Spleen (tissue), 7 donors: ENCODE results near the gene TOX3.

Experiments used
- POLR2A ChIP-seq, 3 donors: fragments of 450-650 bp; IDR thresholded peaks; one replicate each; pipeline ENCODE4 v1.5.1; 2017; ENCODE audit warnings: antibody characterized with exemption in 3 of 3, mild to moderate bottlenecking in 1 of 3
- POLR2AphosphoS5 ChIP-seq, 3 donors: sonication (generic); formaldehyde crosslinking; IDR thresholded peaks; one replicate each; pipeline ENCODE4 v1.5.1; 2017; ENCODE audit warnings: antibody characterized with exemption in 3 of 3
- TF ChIP-seq, protein P1 (sequence below), 11 experiments: fragments of 200-600 bp in 7 of 11; fragments of 450-650 bp in 4 of 11; sonication (generic) in 4 of 11; IDR thresholded peaks in 8 of 11; conservative IDR thresholded peaks in 3 of 11; 1 replicate in 7 of 11; 2 replicates in 4 of 11; pipeline versions ENCODE4 v1.4.0 to v1.8.0; 2016 to 2021; ENCODE audit warnings: antibody characterized with exemption in 11 of 11, inconsistent platforms in 4 of 11, mild to moderate bottlenecking in 1 of 11
- donor health status: DM: no; HTN: no; CAD: no; lungs with moderate emphysema.
- donor health status: DM: no; HTN: no; CAD: no.
- donor health status: DM: no; HTN: no; CAD: no.

DNA sequence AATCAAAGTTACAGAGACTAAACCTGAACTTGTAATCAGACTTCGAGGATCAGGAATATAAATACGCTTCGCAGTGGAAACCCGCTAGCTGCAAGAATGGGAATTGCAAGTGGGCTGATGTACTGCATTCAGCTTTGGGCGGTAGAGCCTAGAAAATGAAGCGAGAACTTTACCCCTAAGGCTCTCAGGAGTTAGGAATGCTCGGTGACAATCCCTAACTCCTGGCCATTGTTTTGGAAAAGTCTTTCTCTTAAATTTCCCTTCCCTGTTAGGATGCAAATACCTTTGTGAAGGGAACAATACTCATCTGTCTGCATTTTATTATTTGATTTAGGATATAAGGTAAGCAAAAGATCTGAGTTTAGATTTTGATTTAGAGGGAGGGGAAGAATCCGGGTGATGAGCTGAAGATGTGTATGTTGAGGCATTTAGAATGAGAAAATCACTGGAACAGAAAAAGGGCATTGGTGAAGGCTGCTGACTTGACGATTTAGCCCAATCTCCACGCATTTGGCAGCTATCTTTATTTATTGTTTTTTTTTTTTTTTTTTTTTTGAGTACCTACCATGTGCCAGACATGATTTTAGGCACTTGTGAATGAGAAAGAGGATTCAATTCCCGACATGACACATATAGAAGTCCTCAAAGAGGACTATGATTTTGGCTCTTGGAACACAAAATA lies 2.2 kb upstream of the TOX3 start:
- TF ChIP-seq, protein P1, sequence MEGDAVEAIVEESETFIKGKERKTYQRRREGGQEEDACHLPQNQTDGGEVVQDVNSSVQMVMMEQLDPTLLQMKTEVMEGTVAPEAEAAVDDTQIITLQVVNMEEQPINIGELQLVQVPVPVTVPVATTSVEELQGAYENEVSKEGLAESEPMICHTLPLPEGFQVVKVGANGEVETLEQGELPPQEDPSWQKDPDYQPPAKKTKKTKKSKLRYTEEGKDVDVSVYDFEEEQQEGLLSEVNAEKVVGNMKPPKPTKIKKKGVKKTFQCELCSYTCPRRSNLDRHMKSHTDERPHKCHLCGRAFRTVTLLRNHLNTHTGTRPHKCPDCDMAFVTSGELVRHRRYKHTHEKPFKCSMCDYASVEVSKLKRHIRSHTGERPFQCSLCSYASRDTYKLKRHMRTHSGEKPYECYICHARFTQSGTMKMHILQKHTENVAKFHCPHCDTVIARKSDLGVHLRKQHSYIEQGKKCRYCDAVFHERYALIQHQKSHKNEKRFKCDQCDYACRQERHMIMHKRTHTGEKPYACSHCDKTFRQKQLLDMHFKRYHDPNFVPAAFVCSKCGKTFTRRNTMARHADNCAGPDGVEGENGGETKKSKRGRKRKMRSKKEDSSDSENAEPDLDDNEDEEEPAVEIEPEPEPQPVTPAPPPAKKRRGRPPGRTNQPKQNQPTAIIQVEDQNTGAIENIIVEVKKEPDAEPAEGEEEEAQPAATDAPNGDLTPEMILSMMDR (IDR thresholded peaks at IDR 0.05 in 8 of 11, conservative IDR thresholded peaks at IDR 0.05 in 3 of 11) = no peak
- TF ChIP-seq POLR2AphosphoS5 (IDR thresholded peaks at IDR 0.05) = no peak
- no peak for TF ChIP-seq POLR2A (IDR thresholded peaks at IDR 0.05)
